ENCODE data around the gene TRIM60. TPM values are rescaled to one million over a fixed set of nuclear protein-coding genes. Genes with fewer than 3 reads are reported as not detected.

Gene TRIM60
- total RNA-seq, 1 donor from 2014 or later = not detected

DNA sequence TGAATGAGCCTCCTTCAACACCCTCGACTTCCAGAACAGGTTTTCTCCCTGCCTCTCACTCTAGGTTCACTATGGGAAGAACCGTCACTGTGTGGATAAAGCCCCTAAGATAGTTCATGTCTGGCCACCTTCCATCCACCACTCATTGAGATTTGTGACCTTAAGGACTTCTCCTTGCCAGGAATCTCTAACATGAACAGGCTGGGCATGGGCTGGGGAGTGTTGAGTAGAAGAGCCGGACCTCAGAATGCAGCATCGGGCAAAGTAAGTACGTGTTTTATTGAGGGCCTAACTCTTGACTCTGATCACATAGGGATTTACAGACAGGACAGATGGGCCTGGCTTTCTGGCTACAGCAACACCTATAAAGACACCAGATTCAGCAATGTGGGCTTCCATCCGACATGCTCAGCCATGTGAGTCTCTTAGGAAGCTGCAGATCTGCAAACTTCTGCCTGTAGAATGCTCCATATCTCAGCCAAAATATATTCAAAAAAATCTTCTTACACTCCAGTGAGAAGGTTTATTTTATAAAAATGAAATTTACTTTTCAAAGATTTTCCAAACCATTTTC lies 26.4 kb upstream of the TRIM60 start:
- no peak overlapping the region for H3K27ac Mint-ChIP-seq (ENCODE audit: unreplicated experiment)
- TF ChIP-seq, protein P1, sequence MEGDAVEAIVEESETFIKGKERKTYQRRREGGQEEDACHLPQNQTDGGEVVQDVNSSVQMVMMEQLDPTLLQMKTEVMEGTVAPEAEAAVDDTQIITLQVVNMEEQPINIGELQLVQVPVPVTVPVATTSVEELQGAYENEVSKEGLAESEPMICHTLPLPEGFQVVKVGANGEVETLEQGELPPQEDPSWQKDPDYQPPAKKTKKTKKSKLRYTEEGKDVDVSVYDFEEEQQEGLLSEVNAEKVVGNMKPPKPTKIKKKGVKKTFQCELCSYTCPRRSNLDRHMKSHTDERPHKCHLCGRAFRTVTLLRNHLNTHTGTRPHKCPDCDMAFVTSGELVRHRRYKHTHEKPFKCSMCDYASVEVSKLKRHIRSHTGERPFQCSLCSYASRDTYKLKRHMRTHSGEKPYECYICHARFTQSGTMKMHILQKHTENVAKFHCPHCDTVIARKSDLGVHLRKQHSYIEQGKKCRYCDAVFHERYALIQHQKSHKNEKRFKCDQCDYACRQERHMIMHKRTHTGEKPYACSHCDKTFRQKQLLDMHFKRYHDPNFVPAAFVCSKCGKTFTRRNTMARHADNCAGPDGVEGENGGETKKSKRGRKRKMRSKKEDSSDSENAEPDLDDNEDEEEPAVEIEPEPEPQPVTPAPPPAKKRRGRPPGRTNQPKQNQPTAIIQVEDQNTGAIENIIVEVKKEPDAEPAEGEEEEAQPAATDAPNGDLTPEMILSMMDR (IDR thresholded peaks at IDR 0.05) = no peak
- no peaks in the 10 kb centered on the region for H3K4me1 Mint-ChIP-seq (ENCODE audit: low read depth)
- no peaks in the 10 kb centered on the region for H3K36me3 Mint-ChIP-seq (ENCODE audit: low read depth)
- H3K4me3 Mint-ChIP-seq (ENCODE audit: unreplicated experiment) = no peak overlapping the region
- no peaks in the 10 kb centered on the region for H3K9me3 Mint-ChIP-seq (ENCODE audit: low read depth)
- DNase-seq (ENCODE audit: low spot score) = no peak
- H3K27me3 Mint-ChIP-seq (ENCODE audit: low read depth) = peaks cover 7% of the 10 kb centered on the region

DNA sequence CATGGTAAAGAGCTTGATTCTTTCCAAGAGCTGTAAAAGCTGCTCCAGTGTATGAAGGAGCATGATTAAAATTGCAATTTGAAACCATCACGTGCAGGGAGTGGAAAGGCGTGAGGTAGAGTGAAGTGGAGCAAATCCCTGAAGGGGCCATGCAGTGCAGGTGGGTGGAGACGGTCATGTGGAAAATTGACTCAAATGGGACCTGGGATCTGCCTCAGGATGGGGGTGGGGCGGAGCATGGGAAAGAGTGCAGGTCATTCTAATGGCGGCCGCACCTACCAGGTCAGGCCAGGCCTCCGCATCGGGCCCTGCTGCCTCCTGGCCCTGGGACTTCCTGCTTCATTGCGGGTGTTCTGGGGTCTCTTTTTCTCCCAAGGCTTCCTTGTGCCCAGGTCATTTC lies 25.3 kb upstream of the TRIM60 start:
- no peaks in the 10 kb centered on the region for H3K9me3 Mint-ChIP-seq (ENCODE audit: low read depth)
- TF ChIP-seq, protein P1 (IDR thresholded peaks at IDR 0.05) = no peak
- no peaks in the 10 kb centered on the region for H3K4me1 Mint-ChIP-seq (ENCODE audit: low read depth)
- DNase-seq (ENCODE audit: low spot score) = no peak
- no peak overlapping the region for H3K4me3 Mint-ChIP-seq (ENCODE audit: unreplicated experiment)
- no peak overlapping the region for H3K27ac Mint-ChIP-seq (ENCODE audit: unreplicated experiment)
- H3K27me3 Mint-ChIP-seq (ENCODE audit: low read depth) = peaks cover 7% of the 10 kb centered on the region
- H3K36me3 Mint-ChIP-seq (ENCODE audit: low read depth) = no peaks in the 10 kb centered on the region

DNA sequence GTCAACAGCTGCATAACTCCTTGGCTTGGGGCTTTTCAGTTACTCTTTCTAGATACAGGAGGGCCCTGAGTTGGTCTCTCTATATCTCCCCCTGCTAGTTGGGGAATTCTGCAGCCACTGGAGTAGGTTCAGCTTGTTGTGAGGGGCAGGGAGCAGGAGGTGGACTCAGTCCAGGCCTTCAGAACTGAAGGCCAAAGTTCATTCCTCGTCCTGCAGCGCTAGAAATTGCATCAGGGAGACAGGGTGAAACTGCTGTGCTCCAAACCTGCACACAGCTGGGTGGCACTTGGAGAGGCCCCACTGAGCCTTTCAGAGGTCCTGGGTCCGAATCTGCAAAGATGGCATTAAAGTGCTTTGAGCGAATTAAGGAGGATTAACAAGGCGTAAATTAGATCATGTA lies 24.9 kb upstream of the TRIM60 start:
- no peak for DNase-seq (ENCODE audit: low spot score)
- Mint-ChIP-seq H3K36me3 (ENCODE audit: low read depth) (no peaks in the 10 kb centered on the region), H3K4me1 (ENCODE audit: low read depth) (no peaks in the 10 kb centered on the region), H3K27ac (ENCODE audit: unreplicated experiment) (no peak overlapping the region), H3K4me3 (ENCODE audit: unreplicated experiment) (no peak overlapping the region), H3K9me3 (ENCODE audit: low read depth) (no peaks in the 10 kb centered on the region), H3K27me3 (ENCODE audit: low read depth) (peaks cover 7% of the 10 kb centered on the region)
- TF ChIP-seq, protein P1 (IDR thresholded peaks at IDR 0.05) = no peak

DNA sequence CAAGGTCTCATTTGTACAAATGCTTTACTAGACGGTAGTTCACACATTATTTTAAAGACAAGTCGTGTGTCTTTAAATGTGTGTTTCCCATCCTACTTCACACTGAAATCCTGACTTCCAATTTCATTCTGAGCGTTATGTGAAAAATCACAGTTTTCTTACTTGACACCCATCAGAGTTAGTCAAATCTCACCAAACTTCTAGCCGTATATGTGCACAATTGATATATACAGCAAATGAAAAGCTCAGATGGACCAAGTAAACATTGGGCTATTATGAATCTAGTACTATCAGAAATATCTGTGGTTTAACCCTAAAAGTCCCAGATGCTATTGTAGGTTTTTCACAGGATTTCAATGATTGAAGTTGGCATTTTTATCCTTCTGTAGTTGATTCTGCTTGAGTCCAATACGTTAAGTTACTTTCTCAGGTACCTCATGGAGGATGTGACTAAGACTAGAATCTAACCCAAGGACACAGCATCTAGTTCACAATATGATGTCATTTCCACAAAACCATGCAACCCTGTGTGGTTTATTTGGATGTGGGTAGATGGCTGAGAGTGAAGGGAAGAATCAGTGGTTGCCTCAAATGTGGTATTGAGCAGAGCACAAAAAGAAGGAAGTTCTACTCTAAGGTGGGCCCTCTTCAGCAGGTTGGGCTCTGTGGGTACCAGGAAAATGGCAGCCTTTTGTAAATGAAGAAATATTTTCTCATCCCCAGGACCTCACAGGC lies 22.1 kb upstream of the TRIM60 start:
- H3K36me3 Mint-ChIP-seq (ENCODE audit: low read depth) = no peaks in the 10 kb centered on the region
- H3K9me3 Mint-ChIP-seq (ENCODE audit: low read depth) = no peaks in the 10 kb centered on the region
- no peak overlapping the region for H3K4me3 Mint-ChIP-seq (ENCODE audit: unreplicated experiment)
- H3K4me1 Mint-ChIP-seq (ENCODE audit: low read depth) = no peaks in the 10 kb centered on the region
- no peak overlapping the region for H3K27ac Mint-ChIP-seq (ENCODE audit: unreplicated experiment)
- peaks cover 6% of the 10 kb centered on the region for H3K27me3 Mint-ChIP-seq (ENCODE audit: low read depth)
- TF ChIP-seq, protein P1 (IDR thresholded peaks at IDR 0.05) = no peak
- no peak for DNase-seq (ENCODE audit: low spot score)

DNA sequence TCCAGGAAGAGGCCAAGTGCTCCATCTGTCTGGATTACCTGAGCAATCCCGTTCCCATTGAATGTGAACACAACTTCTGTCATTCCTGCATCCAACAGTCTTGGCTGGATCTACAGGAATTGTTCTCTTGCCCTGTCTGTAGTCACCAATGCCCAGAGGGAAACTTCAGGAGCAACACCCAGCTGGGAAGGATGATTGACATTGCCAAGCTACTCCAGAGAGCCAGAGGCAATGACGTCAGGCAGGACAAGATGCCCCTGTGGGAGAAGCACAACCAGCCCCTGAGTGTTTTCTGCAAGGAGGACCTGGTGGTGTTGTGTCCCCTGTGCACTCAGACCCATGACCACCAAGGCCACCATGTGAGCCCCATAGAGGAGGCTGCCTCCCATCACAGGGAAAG lies 21.3 kb upstream of the TRIM60 start:
- H3K27ac Mint-ChIP-seq (ENCODE audit: unreplicated experiment) = no peak overlapping the region
- H3K4me3 Mint-ChIP-seq (ENCODE audit: unreplicated experiment) = no peak overlapping the region
- no peaks in the 10 kb centered on the region for H3K4me1 Mint-ChIP-seq (ENCODE audit: low read depth)
- H3K9me3 Mint-ChIP-seq (ENCODE audit: low read depth) = no peaks in the 10 kb centered on the region
- no peaks in the 10 kb centered on the region for H3K36me3 Mint-ChIP-seq (ENCODE audit: low read depth)
- TF ChIP-seq, protein P1 (IDR thresholded peaks at IDR 0.05) = no peak
- DNase-seq (ENCODE audit: low spot score) = no peak
- peaks cover 2% of the 10 kb centered on the region for H3K27me3 Mint-ChIP-seq (ENCODE audit: low read depth)
